HG02943 (cell line): ENCODE data around the gene MCC.

Source experiments
- ATAC-seq: cut with Tn5 transposase; IDR thresholded peaks from one replicate; pipeline ENCODE4 v1.9.1; 2021; ENCODE audit warnings: mild to moderate bottlenecking, low read depth, moderate library complexity; ENCODE audit not compliant: unreplicated experiment

MCC gene

GRCh38 chr5:112976432-112977309, 511.6 kb downstream of the MCC start, which contains the start of gene DCP2:
DCP2 (plus strand) TSS chr5:112976798; CDS start chr5:112976934, 136 bp downstream.
- ATAC-seq = peak; percentile 98

- ATAC-seq = peak; percentile 24
Observed at GRCh38 chr5:112975721-112976431, 512.4 kb downstream of the MCC start.

- no peak for ATAC-seq
Observed at GRCh38 chr5:112974901-112975300, 513.4 kb downstream of the MCC start.

- ATAC-seq = no peak
Observed at GRCh38 chr5:112973904-112974303, 514.3 kb downstream of the MCC start.

GRCh38 chr5:112973036-112973435, 515.2 kb downstream of the MCC start:
- no peak for ATAC-seq
